Erythroblast (primary cell): ENCODE data around the gene BFSP1.

Source experiments
- GATA1 ChIP-seq: IDR thresholded peaks from 2 replicates; pipeline ENCODE4 v1.6.1; 2011; ENCODE audit warnings: low read depth, mild to moderate bottlenecking, control low read depth, low read length, moderate library complexity
- POLR2A ChIP-seq: IDR thresholded peaks from 2 replicates; pipeline ENCODE4 v1.6.1; 2011; ENCODE audit warnings: mild to moderate bottlenecking, low read length

DNA sequence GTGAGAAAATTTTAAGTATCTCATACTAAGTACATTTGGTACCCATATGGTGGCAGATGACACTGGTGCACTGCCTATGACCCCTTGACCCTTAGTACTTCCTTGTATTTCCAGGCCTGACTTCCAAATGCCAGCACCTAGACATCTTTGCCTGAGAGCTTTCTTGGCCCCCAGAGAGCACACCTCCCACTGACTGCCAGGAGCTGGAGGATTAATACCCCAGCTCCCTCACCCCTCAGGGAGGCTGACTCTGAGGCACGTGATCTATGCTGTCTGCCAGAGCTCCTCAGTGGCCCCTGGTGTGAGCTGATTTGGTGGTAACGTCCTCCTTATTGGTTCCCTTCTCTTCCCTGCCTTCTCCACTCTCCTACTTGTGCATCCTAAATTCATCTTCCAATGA is 38.0 kb downstream of the BFSP1 start:
- no peak for TF ChIP-seq POLR2A
- TF ChIP-seq GATA1 = no peak
